ENCODE results near the gene A4GALT. TPM values are rescaled to one million over a fixed set of nuclear protein-coding genes. Genes with fewer than 3 reads are reported as not detected.

A4GALT gene
- total and polyA plus RNA-seq, 2 of the 13 experiments (the other 11 are each of a cell fraction or from before 2014, with no cell fraction given), result 0.09 to 1.1 TPM

DNA sequence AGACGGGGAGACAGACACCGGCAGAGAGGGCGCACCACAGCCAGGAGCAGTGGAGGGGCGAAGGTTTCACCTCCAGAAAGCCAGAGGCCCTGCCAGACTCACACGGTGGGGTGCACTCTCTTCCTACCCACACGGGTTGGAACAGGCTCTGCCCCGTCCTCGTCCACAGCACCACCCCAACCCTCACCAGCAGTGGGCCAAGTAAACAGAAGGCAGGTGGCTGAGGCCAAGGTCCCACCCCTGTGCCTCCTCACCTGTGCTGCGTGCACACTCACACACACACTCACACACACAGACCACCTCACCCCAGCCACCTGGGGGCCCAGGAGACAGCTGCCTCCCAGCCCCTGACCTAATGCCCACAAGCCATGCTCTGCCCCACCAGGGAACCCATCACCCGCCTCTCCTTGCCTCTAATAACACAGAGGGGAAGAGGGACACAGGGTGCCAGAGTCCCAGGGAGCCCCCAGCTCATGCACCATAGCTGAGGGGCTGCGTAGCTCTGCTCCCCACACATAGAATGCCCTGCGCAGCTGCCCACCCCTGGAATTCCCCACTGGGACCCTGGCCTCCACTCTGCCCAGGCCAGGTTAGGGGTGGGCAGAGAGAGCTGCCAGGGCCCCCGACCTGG lies 74.6 kb downstream of the A4GALT start (continued):
- TF ChIP-seq, protein P1, sequence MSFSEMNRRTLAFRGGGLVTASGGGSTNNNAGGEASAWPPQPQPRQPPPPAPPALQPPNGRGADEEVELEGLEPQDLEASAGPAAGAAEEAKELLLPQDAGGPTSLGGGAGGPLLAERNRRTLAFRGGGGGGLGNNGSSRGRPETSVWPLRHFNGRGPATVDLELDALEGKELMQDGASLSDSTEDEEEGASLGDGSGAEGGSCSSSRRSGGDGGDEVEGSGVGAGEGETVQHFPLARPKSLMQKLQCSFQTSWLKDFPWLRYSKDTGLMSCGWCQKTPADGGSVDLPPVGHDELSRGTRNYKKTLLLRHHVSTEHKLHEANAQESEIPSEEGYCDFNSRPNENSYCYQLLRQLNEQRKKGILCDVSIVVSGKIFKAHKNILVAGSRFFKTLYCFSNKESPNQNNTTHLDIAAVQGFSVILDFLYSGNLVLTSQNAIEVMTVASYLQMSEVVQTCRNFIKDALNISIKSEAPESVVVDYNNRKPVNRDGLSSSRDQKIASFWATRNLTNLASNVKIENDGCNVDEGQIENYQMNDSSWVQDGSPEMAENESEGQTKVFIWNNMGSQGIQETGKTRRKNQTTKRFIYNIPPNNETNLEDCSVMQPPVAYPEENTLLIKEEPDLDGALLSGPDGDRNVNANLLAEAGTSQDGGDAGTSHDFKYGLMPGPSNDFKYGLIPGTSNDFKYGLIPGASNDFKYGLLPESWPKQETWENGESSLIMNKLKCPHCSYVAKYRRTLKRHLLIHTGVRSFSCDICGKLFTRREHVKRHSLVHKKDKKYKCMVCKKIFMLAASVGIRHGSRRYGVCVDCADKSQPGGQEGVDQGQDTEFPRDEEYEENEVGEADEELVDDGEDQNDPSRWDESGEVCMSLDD (CRISPR knock-in tag; IDR thresholded peaks at IDR 0.05; ENCODE audit: borderline replicate concordance), result no peak
- TF ChIP-seq SNRNP70 (IDR thresholded peaks at IDR 0.05; ENCODE audit: low read depth, low read length), result no peak
- no peak for TF ChIP-seq ZSCAN29 (CRISPR knock-in tag; conservative IDR thresholded peaks at IDR 0.05)
- no peak for TF ChIP-seq JUNB (CRISPR knock-in tag; IDR thresholded peaks at IDR 0.05; ENCODE audit: borderline replicate concordance)
- peak; percentile 67; the same call in 1 of the 2 replicates for TF ChIP-seq HNRNPL (IDR thresholded peaks at IDR 0.05; ENCODE audit: low read depth, low read length)
- no peak for TF ChIP-seq ZBTB7A (CRISPR knock-in tag; IDR thresholded peaks at IDR 0.05)
- TF ChIP-seq ZNF841 (CRISPR knock-in tag; IDR thresholded peaks at IDR 0.05; ENCODE audit: borderline replicate concordance), result no peak
- no peak for TF ChIP-seq HNRNPK (IDR thresholded peaks at IDR 0.05; ENCODE audit: low read depth, low read length, poor library complexity, severe bottlenecking)
- no peak for TF ChIP-seq ZFP82 (CRISPR knock-in tag; IDR thresholded peaks at IDR 0.05; ENCODE audit: borderline replicate concordance)
- no peak for TF ChIP-seq ZNF703 (CRISPR knock-in tag; IDR thresholded peaks at IDR 0.05; ENCODE audit: borderline replicate concordance)
- TF ChIP-seq ZNF274 (CRISPR knock-in tag; IDR thresholded peaks at IDR 0.05), result no peak
- no peak; the same call in 1 of the 2 replicates for TF ChIP-seq ZNF605 (CRISPR knock-in tag; IDR thresholded peaks at IDR 0.05)
- TF ChIP-seq, protein P2, sequence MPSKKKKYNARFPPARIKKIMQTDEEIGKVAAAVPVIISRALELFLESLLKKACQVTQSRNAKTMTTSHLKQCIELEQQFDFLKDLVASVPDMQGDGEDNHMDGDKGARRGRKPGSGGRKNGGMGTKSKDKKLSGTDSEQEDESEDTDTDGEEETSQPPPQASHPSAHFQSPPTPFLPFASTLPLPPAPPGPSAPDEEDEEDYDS (CRISPR knock-in tag; IDR thresholded peaks at IDR 0.05), result no peak
- TF ChIP-seq HNRNPH1 (optimal IDR thresholded peaks at IDR 0.05; ENCODE audit: low read depth, low read length), result no peak
- TF ChIP-seq HOXD1 (CRISPR knock-in tag; IDR thresholded peaks at IDR 0.05), result no peak
- TF ChIP-seq, protein P3, sequence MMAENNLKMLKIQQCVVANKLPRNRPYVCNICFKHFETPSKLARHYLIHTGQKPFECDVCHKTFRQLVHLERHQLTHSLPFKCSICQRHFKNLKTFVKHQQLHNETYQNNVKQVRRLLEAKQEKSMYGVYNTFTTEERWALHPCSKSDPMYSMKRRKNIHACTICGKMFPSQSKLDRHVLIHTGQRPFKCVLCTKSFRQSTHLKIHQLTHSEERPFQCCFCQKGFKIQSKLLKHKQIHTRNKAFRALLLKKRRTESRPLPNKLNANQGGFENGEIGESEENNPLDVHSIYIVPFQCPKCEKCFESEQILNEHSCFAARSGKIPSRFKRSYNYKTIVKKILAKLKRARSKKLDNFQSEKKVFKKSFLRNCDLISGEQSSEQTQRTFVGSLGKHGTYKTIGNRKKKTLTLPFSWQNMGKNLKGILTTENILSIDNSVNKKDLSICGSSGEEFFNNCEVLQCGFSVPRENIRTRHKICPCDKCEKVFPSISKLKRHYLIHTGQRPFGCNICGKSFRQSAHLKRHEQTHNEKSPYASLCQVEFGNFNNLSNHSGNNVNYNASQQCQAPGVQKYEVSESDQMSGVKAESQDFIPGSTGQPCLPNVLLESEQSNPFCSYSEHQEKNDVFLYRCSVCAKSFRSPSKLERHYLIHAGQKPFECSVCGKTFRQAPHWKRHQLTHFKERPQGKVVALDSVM (CRISPR knock-in tag; IDR thresholded peaks at IDR 0.05), result no peak
- TF ChIP-seq ZNF570 (CRISPR knock-in tag; IDR thresholded peaks at IDR 0.05; ENCODE audit: borderline replicate concordance), result no peak
- TF ChIP-seq ZNF230 (CRISPR knock-in tag; IDR thresholded peaks at IDR 0.05), result no peak
- TF ChIP-seq FOXA1 (IDR thresholded peaks at IDR 0.05), result no peak
- peak; percentile 42; the same call in 1 of the 2 replicates for TF ChIP-seq FOXA1 (CRISPR knock-in tag; IDR thresholded peaks at IDR 0.05)
- TF ChIP-seq MEIS2 (CRISPR knock-in tag; IDR thresholded peaks at IDR 0.05), result no peak
- no peak for TF ChIP-seq ATF7 (IDR thresholded peaks at IDR 0.05)
- no peak for TF ChIP-seq ATF7 (CRISPR knock-in tag; IDR thresholded peaks at IDR 0.05)
- TF ChIP-seq TMF1 (CRISPR knock-in tag; IDR thresholded peaks at IDR 0.05; ENCODE audit: low read depth), result no peak
- TF ChIP-seq RBAK (CRISPR knock-in tag; IDR thresholded peaks at IDR 0.05), result no peak
- no peak for TF ChIP-seq ZNF3 (CRISPR knock-in tag; IDR thresholded peaks at IDR 0.05)
- no peak for TF ChIP-seq SMAD9 (CRISPR knock-in tag; IDR thresholded peaks at IDR 0.05)

Data from HepG2 (cell line).